Measurements from ENCODE around the gene DCAF4L1. TPM values are rescaled to one million over a fixed set of nuclear protein-coding genes. Genes with fewer than 3 reads are reported as not detected.
A peak's percentile ranks its signal among the peaks of the same experiment; 100 is the strongest.

The DCAF4L1 gene
- not detected in 2 replicates for total RNA-seq (2014; rRNA removed; shearing (Covaris generic))

DNA sequence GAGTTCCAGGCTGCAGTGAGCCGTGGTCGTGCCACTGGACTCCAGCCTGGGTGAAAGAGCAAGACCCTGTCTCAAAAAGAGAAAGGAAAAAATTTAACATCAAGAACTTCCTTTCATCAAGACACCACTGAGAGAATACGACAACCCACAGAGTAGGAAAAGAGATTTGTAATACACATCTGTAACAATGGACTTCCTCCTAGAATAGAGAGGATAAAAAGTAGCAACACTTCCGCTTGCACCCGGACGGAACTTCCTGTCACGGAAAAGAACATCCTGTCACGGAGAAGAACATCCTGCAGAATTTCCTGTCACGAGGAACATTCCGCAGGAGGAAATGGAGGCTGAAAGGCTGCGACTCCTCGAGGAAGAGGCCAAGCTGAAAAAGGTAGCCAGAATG lies at the start of gene DCAF4L1:
Gene DCAF4L1, plus strand, starts transcription at position 301 of the 400 bp plus-strand sequence. Its CDS starts 37 bp downstream, at position 338.
- DNase-seq (ENCODE audit: low read depth in 1 of 2, low spot score in 2 of 2) = no peak
- Histone ChIP-seq H3K27me3 (replicated peaks) (no peaks in the 10 kb centered on the region), H3K9me3 (replicated peaks) (no peaks in the 10 kb centered on the region), H3K27ac (no peak within 1 kb of the TSS), H3K36me3 (no peaks in the 10 kb centered on the region), H3K4me3 (no peak within 1 kb of the TSS), H3K4me1 (replicated peaks) (0 out of 2 replicates have a peak, but pooled peaks cover 2% of the 10 kb centered on the region)

GRCh38 chr4:41932988-41933387 lies 48.6 kb upstream of the DCAF4L1 start:
- DNase-seq (ENCODE audit: low read depth in 1 of 2, low spot score in 2 of 2) = no peak
- Histone ChIP-seq H3K36me3 (no peaks in the 10 kb centered on the region), H3K4me1 (replicated peaks) (peaks cover 4% of the 10 kb centered on the region; the same call in 1 of the 2 replicates), H3K27me3 (replicated peaks) (no peaks in the 10 kb centered on the region), H3K27ac (no peak overlapping the region), H3K9me3 (replicated peaks) (no peaks in the 10 kb centered on the region), H3K4me3 (no peak overlapping the region)

GRCh38 chr4:41933997-41934503 lies 47.5 kb upstream of the DCAF4L1 start:
- peaks cover 4% of the 10 kb centered on the region; the same call in 1 of the 2 replicates for H3K4me1 ChIP-seq (replicated peaks)
- H3K4me3 ChIP-seq = no peak overlapping the region
- H3K27ac ChIP-seq = no peak overlapping the region
- H3K36me3 ChIP-seq = peaks cover 1% of the 10 kb centered on the region
- H3K27me3 ChIP-seq (replicated peaks) = no peaks in the 10 kb centered on the region
- H3K9me3 ChIP-seq (replicated peaks) = no peaks in the 10 kb centered on the region
- DNase-seq (ENCODE audit: low read depth in 1 of 2, low spot score in 2 of 2) = no peak

GRCh38 chr4:41934514-41934900 lies 47.0 kb upstream of the DCAF4L1 start:
- no peak for DNase-seq (ENCODE audit: low read depth in 1 of 2, low spot score in 2 of 2)
- H3K4me1 ChIP-seq (replicated peaks) = peaks cover 4% of the 10 kb centered on the region; the same call in 1 of the 2 replicates
- H3K4me3 ChIP-seq = peak overlapping the region; percentile 70
- H3K36me3 ChIP-seq = peaks cover 6% of the 10 kb centered on the region
- no peaks in the 10 kb centered on the region for H3K9me3 ChIP-seq (replicated peaks)
- no peaks in the 10 kb centered on the region for H3K27me3 ChIP-seq (replicated peaks)
- no peak overlapping the region for H3K27ac ChIP-seq

DNA sequence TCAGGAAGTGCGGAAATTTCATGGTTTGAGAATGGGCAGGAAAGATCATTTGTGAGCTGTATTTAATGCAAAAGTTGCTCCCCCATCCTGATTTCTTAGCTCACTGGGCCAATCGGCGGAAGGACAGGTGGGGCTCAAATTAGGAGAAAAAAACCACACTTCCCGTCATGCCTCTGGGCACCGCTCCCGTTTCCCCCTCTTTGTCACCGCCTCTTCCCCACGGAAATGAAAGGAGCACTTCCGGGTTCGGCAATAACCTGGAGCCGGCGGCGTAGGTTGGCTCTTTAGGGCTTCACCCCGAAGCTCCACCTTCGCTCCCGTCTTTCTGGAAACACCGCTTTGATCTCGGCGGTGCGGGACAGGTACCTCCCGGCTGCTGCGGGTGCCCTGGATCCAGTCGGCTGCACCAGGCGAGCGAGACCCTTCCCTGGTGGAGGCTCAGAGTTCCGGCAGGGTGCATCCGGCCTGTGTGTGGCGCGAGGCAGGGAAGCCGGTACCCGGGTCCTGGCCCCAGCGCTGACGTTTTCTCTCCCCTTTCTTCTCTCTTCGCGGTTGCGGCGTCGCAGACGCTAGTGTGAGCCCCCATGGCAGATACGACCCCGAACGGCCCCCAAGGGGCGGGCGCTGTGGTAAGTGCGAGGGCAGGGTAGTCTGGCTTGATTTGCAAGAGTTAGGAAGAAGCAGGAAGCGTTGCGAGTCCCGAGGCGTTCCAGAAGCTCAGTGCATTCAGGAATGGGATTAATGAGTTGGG lies 46.5 kb upstream of the DCAF4L1 start, which contains the start of gene TMEM33:
Gene TMEM33, plus strand, starts transcription at position 529 of the 751 bp plus-strand sequence. Its CDS starts 56 bp downstream, at position 585.
- peak within 1 kb of the TSS; percentile 70 for H3K4me3 ChIP-seq
- no peaks in the 10 kb centered on the region for H3K27me3 ChIP-seq (replicated peaks)
- peak within 1 kb of the TSS; percentile 25 for H3K27ac ChIP-seq
- H3K36me3 ChIP-seq = peaks cover 6% of the 10 kb centered on the region
- peaks cover 4% of the 10 kb centered on the region; the same call in 1 of the 2 replicates for H3K4me1 ChIP-seq (replicated peaks)
- H3K9me3 ChIP-seq (replicated peaks) = no peaks in the 10 kb centered on the region
- peak; percentile 72 to 77 for DNase-seq (ENCODE audit: low read depth in 1 of 2, low spot score in 2 of 2)

DNA sequence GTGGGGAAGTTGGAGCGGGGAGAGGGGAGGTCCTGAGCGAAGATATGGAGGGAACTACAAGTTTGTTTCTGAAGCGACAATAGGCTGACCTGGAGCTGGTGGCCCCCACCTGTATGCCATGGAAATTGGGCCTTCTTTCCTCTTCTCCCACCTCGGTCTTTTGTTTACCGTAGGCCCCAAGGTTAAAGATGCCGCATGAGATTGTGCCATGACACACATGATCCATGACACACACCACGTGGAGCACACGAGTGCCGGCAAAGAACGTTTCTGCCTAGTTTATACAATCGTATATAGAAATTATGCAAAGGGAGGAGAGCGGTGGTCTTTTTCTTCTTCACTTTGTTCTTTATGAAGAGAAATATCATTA lies 45.9 kb upstream of the DCAF4L1 start:
- H3K27ac ChIP-seq = peak overlapping the region; percentile 25; the same call in 1 of the 2 replicates
- H3K27me3 ChIP-seq (replicated peaks) = no peaks in the 10 kb centered on the region
- no peak for DNase-seq (ENCODE audit: low read depth in 1 of 2, low spot score in 2 of 2)
- H3K36me3 ChIP-seq = peaks cover 6% of the 10 kb centered on the region
- no peaks in the 10 kb centered on the region for H3K9me3 ChIP-seq (replicated peaks)
- peaks cover 4% of the 10 kb centered on the region; the same call in 1 of the 2 replicates for H3K4me1 ChIP-seq (replicated peaks)
- peak overlapping the region; percentile 70 for H3K4me3 ChIP-seq

GRCh38 chr4:41939016-41939626 lies 42.4 kb upstream of the DCAF4L1 start:
- H3K27me3 ChIP-seq (replicated peaks) = no peaks in the 10 kb centered on the region
- DNase-seq (ENCODE audit: low read depth in 1 of 2, low spot score in 2 of 2) = no peak

GRCh38 chr4:41940834-41941233 lies 40.7 kb upstream of the DCAF4L1 start:
- DNase-seq (ENCODE audit: low read depth in 1 of 2, low spot score in 2 of 2) = no peak
- Histone ChIP-seq H3K4me3 (no peak overlapping the region), H3K27me3 (replicated peaks) (no peaks in the 10 kb centered on the region), H3K36me3 (peaks cover 6% of the 10 kb centered on the region), H3K9me3 (replicated peaks) (no peaks in the 10 kb centered on the region), H3K27ac (no peak overlapping the region), H3K4me1 (replicated peaks) (0 out of 2 replicates have a peak, but pooled peaks cover 4% of the 10 kb centered on the region)

More at GRCh38 chr4:41939016-41939626, 42.4 kb upstream of the DCAF4L1 start:
- Histone ChIP-seq H3K9me3 (replicated peaks) (no peaks in the 10 kb centered on the region), H3K36me3 (peaks cover 6% of the 10 kb centered on the region), H3K4me3 (no peak overlapping the region), H3K27ac (no peak overlapping the region), H3K4me1 (replicated peaks) (peaks cover 4% of the 10 kb centered on the region; the same call in 1 of the 2 replicates)

DNA sequence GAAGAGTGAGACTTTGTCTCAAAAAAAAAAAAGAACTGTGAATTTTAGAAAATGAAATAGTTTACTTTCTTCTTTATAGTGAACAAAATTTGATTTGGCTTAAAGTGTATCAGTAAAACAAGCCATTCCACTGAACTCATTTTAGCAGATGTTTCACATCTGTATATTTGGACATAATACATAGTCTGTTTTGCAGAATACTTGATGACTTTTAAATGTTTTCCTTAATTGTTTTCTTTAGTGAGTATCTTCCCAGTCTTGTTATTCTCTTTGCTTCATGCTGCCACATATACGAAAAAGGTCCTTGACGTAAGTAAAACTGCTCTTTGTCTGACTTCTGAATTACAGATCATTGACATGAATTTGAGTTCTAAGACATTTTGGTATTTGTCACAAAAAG lies 38.0 kb upstream of the DCAF4L1 start:
- Histone ChIP-seq H3K27ac (no peak overlapping the region), H3K4me3 (no peak overlapping the region), H3K36me3 (peaks cover 6% of the 10 kb centered on the region), H3K27me3 (replicated peaks) (no peaks in the 10 kb centered on the region), H3K9me3 (replicated peaks) (no peaks in the 10 kb centered on the region), H3K4me1 (replicated peaks) (no peaks in the 10 kb centered on the region)
- DNase-seq (ENCODE audit: low read depth in 1 of 2, low spot score in 2 of 2) = no peak

- Histone ChIP-seq H3K4me3 (no peak overlapping the region), H3K36me3 (peaks cover 4% of the 10 kb centered on the region), H3K9me3 (replicated peaks) (no peaks in the 10 kb centered on the region), H3K27ac (no peak overlapping the region), H3K4me1 (replicated peaks) (no peaks in the 10 kb centered on the region), H3K27me3 (replicated peaks) (no peaks in the 10 kb centered on the region)
- DNase-seq (ENCODE audit: low read depth in 1 of 2, low spot score in 2 of 2) = no peak
These were observed 37.5 kb upstream of the DCAF4L1 start for GRCh38 chr4:41944089-41944488.

DNA sequence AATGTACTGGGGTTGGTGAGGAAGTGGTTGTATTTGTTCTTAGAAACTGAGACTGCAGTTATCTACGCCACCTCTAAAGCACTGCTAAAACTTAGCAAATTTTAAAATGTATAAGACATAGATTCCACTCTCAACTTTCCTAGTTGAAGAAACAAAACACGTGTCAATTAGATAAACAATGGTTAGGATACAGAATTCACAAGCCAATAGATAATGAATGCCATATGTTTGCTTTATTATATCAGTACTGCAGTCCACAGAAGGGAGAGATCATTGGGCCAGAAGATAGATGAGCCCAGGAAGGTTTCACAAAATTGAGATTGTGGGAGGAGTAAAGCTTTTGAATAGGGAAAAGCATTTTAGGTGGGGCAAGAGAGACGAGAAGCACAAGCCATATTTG lies 32.0 kb upstream of the DCAF4L1 start:
- Histone ChIP-seq H3K27ac (no peak overlapping the region), H3K4me1 (replicated peaks) (no peaks in the 10 kb centered on the region), H3K36me3 (peaks cover 9% of the 10 kb centered on the region), H3K27me3 (replicated peaks) (no peaks in the 10 kb centered on the region), H3K9me3 (replicated peaks) (no peaks in the 10 kb centered on the region), H3K4me3 (no peak overlapping the region)
- DNase-seq (ENCODE audit: low read depth in 1 of 2, low spot score in 2 of 2) = no peak

DNA sequence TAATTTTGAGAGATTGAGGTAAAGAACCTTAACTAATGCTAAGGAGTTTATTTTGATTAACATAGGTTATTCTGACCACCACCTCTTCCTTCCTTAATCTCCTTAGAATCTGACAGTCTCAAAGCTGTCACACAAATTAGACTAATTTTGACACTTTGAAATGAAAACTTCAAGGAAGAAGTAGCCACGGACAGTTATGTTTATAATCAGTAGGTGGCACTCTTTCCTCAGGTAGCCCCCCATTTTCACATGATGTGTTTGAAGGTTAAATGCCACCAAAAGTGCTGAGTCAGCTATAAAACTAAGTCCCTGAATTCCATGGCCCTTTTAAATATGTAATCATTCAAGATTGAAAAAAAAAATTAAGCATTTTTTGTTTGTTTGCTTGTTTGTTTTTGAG lies 23.9 kb upstream of the DCAF4L1 start:
- Histone ChIP-seq H3K27me3 (replicated peaks) (no peaks in the 10 kb centered on the region), H3K4me1 (replicated peaks) (no peaks in the 10 kb centered on the region), H3K9me3 (replicated peaks) (no peaks in the 10 kb centered on the region), H3K36me3 (peaks cover 6% of the 10 kb centered on the region; the same call in 1 of the 2 replicates), H3K27ac (no peak overlapping the region), H3K4me3 (no peak overlapping the region)
- DNase-seq (ENCODE audit: low read depth in 1 of 2, low spot score in 2 of 2) = no peak

DNA sequence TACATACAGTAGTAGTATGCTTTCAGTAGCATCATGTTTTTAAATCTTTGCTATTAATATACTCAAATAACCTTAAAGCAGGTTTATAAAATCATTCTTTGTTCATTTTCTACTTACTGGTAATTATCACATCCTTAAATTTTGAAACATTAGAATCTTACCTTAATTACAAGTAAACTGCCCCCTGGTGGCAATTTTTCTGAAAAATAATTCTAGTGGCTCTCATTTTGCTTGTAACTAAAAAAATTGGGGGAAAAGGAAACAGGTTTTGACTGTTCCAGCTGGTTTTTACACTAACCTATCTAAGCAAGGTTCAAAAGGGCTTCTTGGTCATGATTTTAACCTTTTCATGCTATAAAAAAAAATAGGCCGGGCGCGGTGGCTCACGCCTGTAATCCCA lies 18.5 kb upstream of the DCAF4L1 start:
- Histone ChIP-seq H3K27ac (no peak overlapping the region), H3K27me3 (replicated peaks) (no peaks in the 10 kb centered on the region), H3K36me3 (no peaks in the 10 kb centered on the region), H3K9me3 (replicated peaks) (no peaks in the 10 kb centered on the region), H3K4me1 (replicated peaks) (no peaks in the 10 kb centered on the region), H3K4me3 (no peak overlapping the region)
- peak in 1 of 2 experiments; percentile 6 for DNase-seq (ENCODE audit: low read depth in 1 of 2, low spot score in 2 of 2)

GRCh38 chr4:41964401-41964800 lies 17.2 kb upstream of the DCAF4L1 start:
- Histone ChIP-seq H3K36me3 (no peaks in the 10 kb centered on the region), H3K27ac (no peak overlapping the region), H3K4me1 (replicated peaks) (no peaks in the 10 kb centered on the region), H3K4me3 (no peak overlapping the region), H3K9me3 (replicated peaks) (no peaks in the 10 kb centered on the region), H3K27me3 (replicated peaks) (no peaks in the 10 kb centered on the region)
- no peak for DNase-seq (ENCODE audit: low read depth in 1 of 2, low spot score in 2 of 2)
